ENCODE results near the gene KLF14. TPM values are rescaled to one million over a fixed set of nuclear protein-coding genes. Genes with fewer than 3 reads are reported as not detected.
"Not testable (repeated sequence)": the region's sequence is repeated elsewhere in the genome, so short reads cannot be mapped to it uniquely, and the experiment has no call there.

KLF14 gene
- polyA plus RNA-seq, 2 of the 4 experiments (the other 2 are of a cell fraction), result 0.03 TPM; not detected in 1

GRCh38 chr7:130699686-130700085 lies 34.3 kb downstream of the KLF14 start:
- Histone ChIP-seq H3K4me2 (no peak overlapping the region), H3K4me1 (no peaks in the 10 kb centered on the region), H3K9me3 (0 out of 3 replicates have a peak, but pooled peaks cover under 1% of the 10 kb centered on the region), H3K27ac (no peak overlapping the region), H3K4me3 (no peak overlapping the region)
- TF ChIP-seq ZNF302 (CRISPR knock-in tag; IDR thresholded peaks at IDR 0.05) (no peak), USF2 (IDR thresholded peaks at IDR 0.05) (no peak), KDM5A (IDR thresholded peaks at IDR 0.05) (no peak), CBX8 (IDR thresholded peaks at IDR 0.05) (no peak), HES2 (IDR thresholded peaks at IDR 0.05) (no peak), POLR2A (IDR thresholded peaks at IDR 0.05; ENCODE audit: low read length) (no peak), RCOR1 (IDR thresholded peaks at IDR 0.05; ENCODE audit: low read depth, low read length) (no peak)
- ATAC-seq, result no peak
- CTCF ChIA-PET, result no interaction called here
- 37% methylated on average over 4 of the region's 4 CpGs for WGBS (ENCODE audit: missing lambda C conversion rate)
- POLR2A ChIA-PET, result no interaction called here
- DNase-seq (ENCODE audit: low read depth in 1 of 2, low spot score in 1 of 2), result peak in 1 of 2 experiments; percentile 4
- no peak for FAIRE-seq

- 21% methylated on average over 2 of the region's 2 CpGs for WGBS (ENCODE audit: missing lambda C conversion rate)
- Histone ChIP-seq H3K4me2 (no peak overlapping the region), H3K4me1 (no peaks in the 10 kb centered on the region), H3K9me3 (no peaks in the 10 kb centered on the region), H3K27ac (no peak overlapping the region), H3K4me3 (no peak overlapping the region)
- TF ChIP-seq EHF (CRISPR knock-in tag; IDR thresholded peaks at IDR 0.05) (no peak), ZNF302 (CRISPR knock-in tag; IDR thresholded peaks at IDR 0.05) (no peak), RCOR1 (IDR thresholded peaks at IDR 0.05; ENCODE audit: low read depth, low read length) (no peak)
- no peak for DNase-seq (ENCODE audit: low read depth in 1 of 2, low spot score in 1 of 2)
- CTCF ChIA-PET, result no interaction called here
- ATAC-seq, result no peak
- POLR2A ChIA-PET, result no interaction called here
- no peak for FAIRE-seq
Observed at GRCh38 chr7:130697820-130698219, 36.2 kb downstream of the KLF14 start.

- Histone ChIP-seq H3K4me2 (no peak overlapping the region), H3K4me3 (no peak overlapping the region), H3K9me3 (no peaks in the 10 kb centered on the region), H3K4me1 (no peaks in the 10 kb centered on the region), H3K27ac (no peak overlapping the region)
- ChIA-PET CTCF (interaction anchor here (1.1 to 1.4 kb wide), 2 partner anchors 12 to 14 kb away, joined by 4 read pairs; no protein-coding TSS in a partner anchor), POLR2A (no interaction called here)
- peak; percentile 66 for TF ChIP-seq CTCF (IDR thresholded peaks at IDR 0.05)
- no peak for TF ChIP-seq CHD2 (IDR thresholded peaks at IDR 0.05; ENCODE audit: low read length, partially characterized antibody)
- peak; percentile 61 for TF ChIP-seq SMC3 (IDR thresholded peaks at IDR 0.05)
- peak; percentile 45 to 63 for TF ChIP-seq RAD21 (conservative IDR thresholded peaks at IDR 0.05 in 1 of 2, IDR thresholded peaks at IDR 0.05 in 1 of 2)
- ATAC-seq, result peak; percentile 76 to 80
- peak; percentile 57 to 64 for DNase-seq (ENCODE audit: low read depth in 1 of 2, low spot score in 1 of 2)
- FAIRE-seq, result no peak
- WGBS (ENCODE audit: missing lambda C conversion rate), result 43% methylated on average over 2 of the region's 2 CpGs
Observed at GRCh38 chr7:130695840-130696239, 38.2 kb downstream of the KLF14 start.

- not testable (repeated sequence) for DNase-seq (ENCODE audit: low read depth in 1 of 2, low spot score in 1 of 2)
Observed at GRCh38 chr7:130692396-130692795, 41.6 kb downstream of the KLF14 start.

GRCh38 chr7:130689683-130690082 lies 44.3 kb downstream of the KLF14 start:
- Histone ChIP-seq H3K4me1 (no peaks in the 10 kb centered on the region), H3K4me2 (no peak overlapping the region), H3K27ac (no peak overlapping the region), H3K9me3 (peaks cover 24% of the 10 kb centered on the region; the same call in 2 of the 3 replicates), H3K4me3 (no peak overlapping the region)
- DNase-seq (ENCODE audit: low read depth in 1 of 2, low spot score in 1 of 2), result peak in 1 of 2 experiments; percentile 2
- ChIA-PET POLR2A (no interaction called here), CTCF (no interaction called here)
- WGBS (ENCODE audit: missing lambda C conversion rate), result 9% methylated on average over 1 of the region's 1 CpG
- no peak for ATAC-seq
- no peak for FAIRE-seq
- no peak for TF ChIP-seq FOSL2 (IDR thresholded peaks at IDR 0.05)
- no peak for TF ChIP-seq FOSL2 (CRISPR knock-in tag; IDR thresholded peaks at IDR 0.05)
- no peak for TF ChIP-seq ZSCAN20 (CRISPR knock-in tag; IDR thresholded peaks at IDR 0.05)
- no peak for TF ChIP-seq RARB (CRISPR knock-in tag; IDR thresholded peaks at IDR 0.05)
- TF ChIP-seq POLR2A (IDR thresholded peaks at IDR 0.05; ENCODE audit: low read length), result no peak
- TF ChIP-seq MAX (IDR thresholded peaks at IDR 0.05), result no peak
- TF ChIP-seq CTCF (IDR thresholded peaks at IDR 0.05), result no peak
- no peak for TF ChIP-seq HOXA7 (CRISPR knock-in tag; IDR thresholded peaks at IDR 0.05)
- TF ChIP-seq EHMT2 (IDR thresholded peaks at IDR 0.05; ENCODE audit: low read depth), result no peak
- no peak for TF ChIP-seq ESRRA (IDR thresholded peaks at IDR 0.05; ENCODE audit: borderline replicate concordance, low read length)
- TF ChIP-seq ZC3H11A (IDR thresholded peaks at IDR 0.05), result no peak

More at GRCh38 chr7:130692396-130692795, 41.6 kb downstream of the KLF14 start:
- H3K4me3 ChIP-seq, POLR2A ChIA-PET, FAIRE-seq, H3K4me2 ChIP-seq, CTCF ChIA-PET, H3K27ac ChIP-seq, H3K4me1 ChIP-seq, ATAC-seq: not testable (repeated sequence)
- peaks cover 24% of the 10 kb centered on the region; the same call in 2 of the 3 replicates for H3K9me3 ChIP-seq
- 19% methylated on average over 1 of the region's 1 CpG for WGBS (ENCODE audit: missing lambda C conversion rate)

Data from A549 (cell line).